Transverse colon (tissue), 4 donors: ENCODE data around the gene ACTN4. TPM values are rescaled to one million over a fixed set of nuclear protein-coding genes. Genes with fewer than 3 reads are reported as not detected.

Source experiments
- DNase-seq: peaks from one replicate; pipeline ENCODE4 v3.0.0-alpha.2; 2019
- H3K27ac ChIP-seq, 4 donors: fragments of 200-600 bp; sonication (generic); 2 replicates each; pipeline ENCODE4 v1.5.1; 2016 to 2018; ENCODE audit warnings: inconsistent platforms in 4 of 4
- H3K27me3 ChIP-seq: fragments of 200-600 bp; sonication (generic); 2 replicates; pipeline ENCODE4 v1.5.1; 2017; ENCODE audit warnings: inconsistent platforms
- H3K36me3 ChIP-seq, 4 donors: fragments of 200-600 bp; sonication (generic); 2 replicates each; pipeline ENCODE4 v1.5.1; 2017 to 2019; ENCODE audit warnings: inconsistent platforms in 4 of 4
- H3K4me1 ChIP-seq, 4 donors: fragments of 200-600 bp; sonication (generic); 2 replicates each; pipeline ENCODE4 v1.5.1; 2017 to 2020; ENCODE audit warnings: inconsistent platforms in 4 of 4
- H3K4me3 ChIP-seq, 4 donors: fragments of 200-600 bp; sonication (generic); 1 replicate in 1 of 4; 2 replicates in 3 of 4; pipeline versions ENCODE4 v1.5.1 to v1.6.1; 2017 to 2019; ENCODE audit warnings: inconsistent platforms in 4 of 4
- H3K9me3 ChIP-seq, 2 donors: fragments of 200-600 bp; sonication (generic); 2 replicates each; pipeline ENCODE4 v1.5.1; 2017 to 2019; ENCODE audit warnings: inconsistent platforms in 2 of 2
- EP300 ChIP-seq: sonication (generic); formaldehyde crosslinking; IDR thresholded peaks from one replicate; pipeline ENCODE4 v1.6.1; 2017; ENCODE audit warnings: antibody characterized with exemption, low read depth
- POLR2A ChIP-seq: fragments of 450-650 bp; IDR thresholded peaks from one replicate; pipeline ENCODE4 v1.6.1; 2016; ENCODE audit warnings: antibody characterized with exemption, mild to moderate bottlenecking, moderate library complexity
- POLR2AphosphoS5 ChIP-seq, 3 donors: sonication (generic); formaldehyde crosslinking; IDR thresholded peaks; one replicate each; pipeline ENCODE4 v1.6.1; 2016; ENCODE audit warnings: antibody characterized with exemption in 3 of 3
- WGBS, 2 donors: methylation state at CpG; one replicate each; pipeline ENCODE4 v1.1.5; 2018; ENCODE audit warnings: low coverage in 1 of 2; 5-methylcytosine and 5-hydroxymethylcytosine counted together
- in situ Hi-C, 4 donors: fragments of 200-750 bp; cut with MboI; loops; one replicate each; pipeline versions ENCODE4 v1.15.0 to v1.15.1; 2017; ENCODE audit warnings: low sequenced_read_pairs in 3 of 4, low pct_ligation_motif_present in 1 of 4, low pct_unique_long_range_greater_than_20kb in 1 of 4
- intact Hi-C: fragments of 100-400 bp; cut with DNase I; formaldehyde crosslinking; loops from one replicate; pipeline ENCODE4 v1.15.1; 2023; ENCODE audit warnings: low total_unique reads
- total RNA-seq, 4 donors: library from RNA; depleted of rRNA; stranded (reverse); fragments of >200 nt; gene quantifications; one replicate each; pipeline ENCODE4 v1.1.0, GENCODE V29; 2016
- TF ChIP-seq, protein P1 (sequence below), 5 experiments: fragments of 200-600 bp in 3 of 5; fragments of 450-650 bp in 2 of 5; sonication (generic) in 3 of 5; IDR thresholded peaks; 1 replicate in 2 of 5; 2 replicates in 3 of 5; pipeline ENCODE4 v1.5.1; 2016 to 2017; ENCODE audit warnings: antibody characterized with exemption in 5 of 5, inconsistent platforms in 3 of 5, mild to moderate bottlenecking in 2 of 5, moderate library complexity in 1 of 5

Gene ACTN4
- total RNA-seq, 4 donors from 2014 or later = 458 to 1,080 (median 723) TPM

DNA sequence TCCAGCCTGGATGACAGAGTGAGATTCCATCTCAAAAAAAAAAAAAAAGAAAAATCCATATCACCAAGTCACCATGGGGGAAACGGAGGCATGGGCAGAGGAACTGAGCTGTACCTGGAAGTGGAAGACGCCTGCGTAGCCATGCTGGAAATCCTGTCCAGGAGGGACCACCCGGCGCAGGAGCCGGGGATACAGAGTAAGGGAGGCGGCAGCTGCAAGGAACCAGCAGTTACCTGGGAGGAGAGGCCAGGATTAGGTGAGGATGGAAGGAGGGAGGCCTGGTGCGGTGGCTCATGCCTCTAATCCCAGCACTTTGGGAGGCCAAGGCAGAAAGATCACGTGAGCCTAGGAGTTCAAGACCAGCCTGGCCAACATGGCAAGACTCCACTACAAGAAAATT is 94.8 kb downstream of the ACTN4 start:
- H3K27me3 ChIP-seq = no peaks in the 10 kb centered on the region
- no peaks in the 10 kb centered on the region for H3K9me3 ChIP-seq
- H3K4me3 ChIP-seq = no peak overlapping the region
- 97 to 100% methylated on average over 7 to 9 of the region's 9 CpGs for WGBS, 2 donors
- in situ Hi-C loops (loop anchor here in 1 of 4 donors (10.0 kb wide), 1 partner anchor 153 kb away; the partner anchor contains the start of genes NFKBIB and SIRT2), intact Hi-C loops (no loop called here)
- no peaks in the 10 kb centered on the region for H3K4me1 ChIP-seq
- no peak for DNase-seq
- no peak for TF ChIP-seq EP300
- no peak for TF ChIP-seq POLR2AphosphoS5 (IDR thresholded peaks at IDR 0.05)
- TF ChIP-seq POLR2A = no peak
- TF ChIP-seq, protein P1, sequence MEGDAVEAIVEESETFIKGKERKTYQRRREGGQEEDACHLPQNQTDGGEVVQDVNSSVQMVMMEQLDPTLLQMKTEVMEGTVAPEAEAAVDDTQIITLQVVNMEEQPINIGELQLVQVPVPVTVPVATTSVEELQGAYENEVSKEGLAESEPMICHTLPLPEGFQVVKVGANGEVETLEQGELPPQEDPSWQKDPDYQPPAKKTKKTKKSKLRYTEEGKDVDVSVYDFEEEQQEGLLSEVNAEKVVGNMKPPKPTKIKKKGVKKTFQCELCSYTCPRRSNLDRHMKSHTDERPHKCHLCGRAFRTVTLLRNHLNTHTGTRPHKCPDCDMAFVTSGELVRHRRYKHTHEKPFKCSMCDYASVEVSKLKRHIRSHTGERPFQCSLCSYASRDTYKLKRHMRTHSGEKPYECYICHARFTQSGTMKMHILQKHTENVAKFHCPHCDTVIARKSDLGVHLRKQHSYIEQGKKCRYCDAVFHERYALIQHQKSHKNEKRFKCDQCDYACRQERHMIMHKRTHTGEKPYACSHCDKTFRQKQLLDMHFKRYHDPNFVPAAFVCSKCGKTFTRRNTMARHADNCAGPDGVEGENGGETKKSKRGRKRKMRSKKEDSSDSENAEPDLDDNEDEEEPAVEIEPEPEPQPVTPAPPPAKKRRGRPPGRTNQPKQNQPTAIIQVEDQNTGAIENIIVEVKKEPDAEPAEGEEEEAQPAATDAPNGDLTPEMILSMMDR (IDR thresholded peaks at IDR 0.05) = no peak
- no peaks in the 10 kb centered on the region for H3K36me3 ChIP-seq
- H3K27ac ChIP-seq = no peak overlapping the region

DNA sequence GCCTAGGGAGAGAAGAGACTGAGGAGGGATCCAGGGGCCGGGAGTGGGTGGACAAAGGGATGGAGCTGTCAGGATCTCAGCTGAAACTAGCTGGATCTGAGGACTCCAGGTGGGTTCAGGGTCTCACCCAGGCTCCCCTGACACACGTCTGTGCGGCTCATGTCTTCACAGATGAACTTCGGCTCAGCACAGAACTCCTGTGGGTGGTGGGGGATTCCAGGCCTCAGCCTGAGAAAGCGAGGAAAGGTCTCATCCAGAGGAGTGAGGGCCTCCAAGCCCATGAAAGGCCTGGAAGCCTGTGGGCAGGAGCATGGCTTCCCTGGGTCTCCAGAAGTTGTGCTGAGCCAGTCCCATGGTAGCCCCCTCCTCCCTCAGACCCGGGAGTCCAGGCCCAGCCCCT is 95.5 kb downstream of the ACTN4 start:
- in situ Hi-C loops = loop anchor here in 1 of 4 donors (10.0 kb wide), 1 partner anchor 152 kb away; the partner anchor contains the start of genes NFKBIB and SIRT2
- intact Hi-C loops = no loop called here

DNA sequence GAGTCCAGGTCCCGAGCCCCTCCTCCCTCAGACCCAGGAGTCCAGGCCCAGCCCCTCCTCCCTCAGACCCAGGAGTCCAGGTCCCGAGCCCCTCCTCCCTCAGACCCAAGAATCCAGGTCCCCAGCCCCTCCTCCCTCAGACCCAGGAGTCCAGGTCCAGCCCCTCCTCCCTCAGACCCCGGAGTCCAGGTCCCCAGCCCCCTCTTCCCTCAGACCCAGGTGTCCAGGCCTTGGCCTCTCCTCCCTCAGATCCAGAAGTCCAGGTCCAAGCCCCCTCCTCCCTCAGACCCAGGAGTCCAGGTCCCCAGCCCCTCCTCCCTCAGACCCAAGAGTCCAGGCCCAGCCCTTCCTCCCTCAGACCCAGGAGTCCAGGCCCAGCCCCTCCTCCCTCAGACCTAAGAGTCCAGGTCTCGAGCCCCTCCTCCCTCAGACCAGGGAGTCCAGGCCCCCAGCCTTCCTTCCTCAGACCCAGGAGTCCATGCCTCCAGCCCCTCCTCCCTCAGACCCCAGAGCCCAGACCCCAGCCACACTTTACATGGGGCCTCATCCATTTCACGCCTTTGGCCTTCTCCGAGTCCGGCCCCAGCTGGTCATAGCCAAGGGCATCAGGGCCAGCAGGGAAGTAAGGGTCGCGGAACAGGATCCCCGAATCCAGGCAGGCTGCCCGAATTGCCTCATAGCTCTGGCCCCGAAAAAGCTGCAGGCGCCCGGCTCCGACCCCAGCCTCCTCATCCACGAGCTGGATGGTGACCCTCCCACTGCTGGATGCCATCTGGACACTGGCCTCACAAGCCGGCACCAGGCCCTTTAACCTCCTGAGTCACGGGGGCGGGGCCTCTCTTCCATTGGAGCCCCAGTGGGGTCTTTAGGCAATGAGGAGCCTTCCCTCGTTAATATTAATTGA is 96.2 kb downstream of the ACTN4 start:
- H3K4me3 ChIP-seq = no peak overlapping the region
- in situ Hi-C loops (loop anchor here in 1 of 4 donors (10.0 kb wide), 1 partner anchor 151 kb away; the partner anchor contains the start of genes NFKBIB and SIRT2), intact Hi-C loops (no loop called here)

More for the DNA sequence above, 95.5 kb downstream of the ACTN4 start:
- no peaks in the 10 kb centered on the region for H3K36me3 ChIP-seq
- no peaks in the 10 kb centered on the region for H3K4me1 ChIP-seq
- no peak for DNase-seq
- no peak overlapping the region for H3K27ac ChIP-seq
- TF ChIP-seq POLR2AphosphoS5 (IDR thresholded peaks at IDR 0.05) = no peak
- H3K4me3 ChIP-seq = no peak overlapping the region
- H3K9me3 ChIP-seq = no peaks in the 10 kb centered on the region
- no peaks in the 10 kb centered on the region for H3K27me3 ChIP-seq
- WGBS, 2 donors = 89 to 100% methylated on average over 3 to 5 of the region's 6 CpGs

DNA sequence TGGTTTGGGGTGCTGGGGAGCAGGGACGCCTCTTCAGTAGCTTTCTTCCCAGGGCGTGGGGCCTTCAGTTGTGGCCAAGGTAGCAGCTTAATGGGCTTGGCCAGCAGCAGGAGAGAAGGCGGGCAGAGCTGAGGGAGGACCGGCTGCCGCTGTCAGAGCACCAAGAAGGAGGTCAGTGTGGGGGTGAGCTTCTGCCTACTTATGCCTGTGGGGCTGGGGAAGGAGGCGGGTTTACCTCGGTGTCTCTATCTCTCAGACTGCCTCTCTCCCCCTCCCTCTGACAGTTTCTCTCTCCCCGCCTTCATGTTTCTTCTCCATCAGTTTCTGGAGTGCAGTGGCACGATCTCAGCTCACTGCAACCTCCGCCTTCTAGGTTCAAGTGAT is 96.8 kb downstream of the ACTN4 start, which contains the start of gene CAPN12:
TSS of gene CAPN12 (minus strand) at position 177 of the 384 bp plus-strand sequence. CDS start 309 bp downstream, outside the sequence.
- no peaks in the 10 kb centered on the region for H3K9me3 ChIP-seq
- 70 to 88% methylated on average over 2 to 10 of the region's 10 CpGs for WGBS, 2 donors
- no peaks in the 10 kb centered on the region for H3K27me3 ChIP-seq
- intact Hi-C loops (no loop called here), in situ Hi-C loops (loop anchor here in 1 of 4 donors (10.0 kb wide), 1 partner anchor 151 kb away; the partner anchor contains the start of genes NFKBIB and SIRT2)
- no peak within 1 kb of the TSS for H3K27ac ChIP-seq
- H3K4me1 ChIP-seq = no peaks in the 10 kb centered on the region
- H3K36me3 ChIP-seq = no peaks in the 10 kb centered on the region
- TF ChIP-seq POLR2A = no peak
- TF ChIP-seq, protein P1 (IDR thresholded peaks at IDR 0.05) = no peak
- TF ChIP-seq POLR2AphosphoS5 (IDR thresholded peaks at IDR 0.05) = no peak
- TF ChIP-seq EP300 = no peak
- DNase-seq = no peak
- no peak within 1 kb of the TSS for H3K4me3 ChIP-seq

More for the DNA sequence above, 96.2 kb downstream of the ACTN4 start:
- no peaks in the 10 kb centered on the region for H3K4me1 ChIP-seq
- TF ChIP-seq POLR2A (no peak), POLR2AphosphoS5 (IDR thresholded peaks at IDR 0.05) (no peak), EP300 (no peak)
- TF ChIP-seq, protein P1 (IDR thresholded peaks at IDR 0.05) = no peak
- WGBS, 2 donors = 82% methylated on average over 18 of the region's 20 CpGs; no CpG with 5 or more reads in 1 of the 2 donors
- no peaks in the 10 kb centered on the region for H3K27me3 ChIP-seq
- no peaks in the 10 kb centered on the region for H3K9me3 ChIP-seq
- DNase-seq = no peak
- H3K36me3 ChIP-seq = no peaks in the 10 kb centered on the region
- H3K27ac ChIP-seq = no peak overlapping the region
